Measurements from ENCODE around the gene PLEKHB1. TPM values are rescaled to one million over a fixed set of nuclear protein-coding genes. Genes with fewer than 3 reads are reported as not detected.

The PLEKHB1 gene, protein sequence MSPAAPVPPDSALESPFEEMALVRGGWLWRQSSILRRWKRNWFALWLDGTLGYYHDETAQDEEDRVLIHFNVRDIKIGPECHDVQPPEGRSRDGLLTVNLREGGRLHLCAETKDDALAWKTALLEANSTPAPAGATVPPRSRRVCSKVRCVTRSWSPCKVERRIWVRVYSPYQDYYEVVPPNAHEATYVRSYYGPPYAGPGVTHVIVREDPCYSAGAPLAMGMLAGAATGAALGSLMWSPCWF
- total RNA-seq (2021): 34.0 and 37.1 TPM in 2 replicates
- long read RNA-seq, transcript PLEKHB1-201 (7 exons, 2,016 nt): major isoform, 164 of 192 reads
- long read RNA-seq, transcript PLEKHB1-203 (7 exons, 2,275 nt): minor isoform, 15 of 192 reads
- long read RNA-seq, partial matches to known transcripts: 2 of 192 reads
- long read RNA-seq, other reads (novel, unspliced or antisense): 9 of 192 reads

DNA sequence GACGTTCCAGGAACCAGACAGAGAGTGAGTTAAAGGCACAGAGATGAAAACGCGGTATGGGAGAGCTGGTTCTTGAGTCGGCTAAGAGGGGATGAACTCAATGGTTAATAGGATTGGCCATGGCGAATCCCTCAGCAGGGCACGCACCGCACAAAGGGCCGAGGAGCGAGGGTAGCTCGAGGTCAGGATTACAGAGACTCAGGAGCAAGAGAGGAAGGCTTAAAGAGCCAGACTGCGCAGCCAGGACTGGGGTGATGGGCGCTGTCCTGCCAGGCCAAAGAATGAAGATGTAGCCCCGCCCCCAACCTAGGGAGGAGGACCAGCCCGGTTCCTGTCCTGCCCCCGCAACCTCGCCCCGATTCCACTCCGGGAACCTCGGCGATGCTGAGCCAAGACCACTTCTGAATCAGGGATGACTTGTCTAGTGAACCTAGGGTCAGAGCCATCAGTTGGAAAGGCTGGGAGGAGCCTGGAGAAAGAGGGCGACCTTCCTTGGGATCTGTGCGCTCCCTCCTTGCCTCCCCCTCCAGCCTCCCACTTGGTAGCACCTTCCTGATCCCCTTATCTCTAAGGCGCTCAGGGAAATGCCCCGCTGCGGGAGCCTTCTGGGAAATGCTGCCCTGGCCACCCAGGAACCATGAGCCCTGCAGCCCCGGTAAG is at the start of gene PLEKHB1:
PLEKHB1 (plus strand) TSS at position 610 of the 660 bp plus-strand sequence; CDS start at position 638, 28 bp downstream.
- no CpG with 5 or more reads among the region's 26 CpGs for WGBS (ENCODE audit: extremely low coverage, insufficient read length, low lambda C conversion rate)
- no peak within 1 kb of the TSS for H2BK20ac ChIP-seq (ENCODE audit: low read depth, low read length, poor library complexity, severe bottlenecking)
- 0 out of 2 replicates have a peak within 1 kb of the TSS, but pooled peaks have one; percentile 11 for H3K14ac ChIP-seq (ENCODE audit: insufficient read depth, low read length)
- DNase-seq: peak; percentile 88
- Mint-ChIP-seq H3K4me3 (peak within 1 kb of the TSS; percentile 77 to 85), H3K27ac (peak within 1 kb of the TSS; percentile 72 to 92 (median 84); a peak in 6 of 7 replicates), H3K27me3 (ENCODE audit: low read depth) (peaks cover 10% of the 10 kb centered on the region), H3K36me3 (ENCODE audit: insufficient read depth in 1 of 3, low read depth in 3 of 3) (no peaks in the 10 kb centered on the region), H3K9me3 (no peaks in the 10 kb centered on the region), H3K4me1 (peaks cover 37 to 45% of the 10 kb centered on the region in 2 experiments)
- peak within 1 kb of the TSS; percentile 68 for H3K4me2 ChIP-seq (ENCODE audit: insufficient read depth, insufficient read length, low read length)
- no peak within 1 kb of the TSS for H3K56ac ChIP-seq (ENCODE audit: insufficient read length, low read depth, low read length)
- H3K4ac ChIP-seq (ENCODE audit: low read depth, low read length): no peak within 1 kb of the TSS
- H3K4me1 ChIP-seq (ENCODE audit: insufficient read depth, low read length): 0 out of 2 replicates have a peak, but pooled peaks cover 2% of the 10 kb centered on the region
- H4K20me1 ChIP-seq (ENCODE audit: control insufficient read depth, insufficient read depth, insufficient read length): no peaks in the 10 kb centered on the region
- no peaks in the 10 kb centered on the region for H3K79me2 ChIP-seq (ENCODE audit: insufficient read depth, low read length)
- no peak within 1 kb of the TSS for H2BK15ac ChIP-seq (ENCODE audit: low read depth, low read length)
- H3K18ac ChIP-seq (ENCODE audit: insufficient read length, low read depth, low read length): peak within 1 kb of the TSS; percentile 9
- no peak within 1 kb of the TSS for H3K23ac ChIP-seq (ENCODE audit: insufficient read length, low read depth, low read length)
- no peaks in the 10 kb centered on the region for H3K79me1 ChIP-seq (ENCODE audit: insufficient read depth, low read depth, low read length, poor library complexity, severe bottlenecking)
- no peak within 1 kb of the TSS for H2AFZ ChIP-seq (ENCODE audit: low read length)
- no peaks in the 10 kb centered on the region; the same call in 1 of the 2 replicates for H3K27me3 ChIP-seq (ENCODE audit: insufficient read depth, low read length)
- H2AK5ac ChIP-seq (ENCODE audit: insufficient read length, low read length): no peak within 1 kb of the TSS
- H4K8ac ChIP-seq (replicated peaks; ENCODE audit: insufficient read length, low read depth, low read length): no peak within 1 kb of the TSS
- peak within 1 kb of the TSS; percentile 1 for H3K9ac ChIP-seq (ENCODE audit: extremely low read depth, insufficient read length, low read length)
- H2BK12ac ChIP-seq (ENCODE audit: insufficient read length, low read depth, low read length): no peak within 1 kb of the TSS
- no peak within 1 kb of the TSS for H3T11ph ChIP-seq (ENCODE audit: low read length)
- no peak within 1 kb of the TSS for H4K5ac ChIP-seq (ENCODE audit: insufficient read length, low read depth, low read length)
- H3K27ac ChIP-seq (ENCODE audit: insufficient read length, low read depth, low read length): no peak within 1 kb of the TSS
- H3K9me3 ChIP-seq (ENCODE audit: control insufficient read depth, low read depth, low read length): no peaks in the 10 kb centered on the region
- H2BK120ac ChIP-seq (ENCODE audit: low read depth, low read length, poor library complexity, severe bottlenecking): no peak within 1 kb of the TSS
- no peak for TF ChIP-seq CTCF (conservative IDR thresholded peaks at IDR 0.05)
- H2BK5ac ChIP-seq (ENCODE audit: insufficient read length, low read length): no peak within 1 kb of the TSS
- H3K23me2 ChIP-seq (ENCODE audit: insufficient read length, low read depth, low read length, poor library complexity, severe bottlenecking): peaks cover 18% of the 10 kb centered on the region
- no peak within 1 kb of the TSS for H4K91ac ChIP-seq (ENCODE audit: insufficient read length, low read depth, low read length)

All from H9 (cell line).